ENCODE results near the gene TDRD9. TPM values are rescaled to one million over a fixed set of nuclear protein-coding genes. Genes with fewer than 3 reads are reported as not detected.

The TDRD9 gene
- polyA plus RNA-seq, 1 donor from 2014 or later = 15.9 TPM

DNA sequence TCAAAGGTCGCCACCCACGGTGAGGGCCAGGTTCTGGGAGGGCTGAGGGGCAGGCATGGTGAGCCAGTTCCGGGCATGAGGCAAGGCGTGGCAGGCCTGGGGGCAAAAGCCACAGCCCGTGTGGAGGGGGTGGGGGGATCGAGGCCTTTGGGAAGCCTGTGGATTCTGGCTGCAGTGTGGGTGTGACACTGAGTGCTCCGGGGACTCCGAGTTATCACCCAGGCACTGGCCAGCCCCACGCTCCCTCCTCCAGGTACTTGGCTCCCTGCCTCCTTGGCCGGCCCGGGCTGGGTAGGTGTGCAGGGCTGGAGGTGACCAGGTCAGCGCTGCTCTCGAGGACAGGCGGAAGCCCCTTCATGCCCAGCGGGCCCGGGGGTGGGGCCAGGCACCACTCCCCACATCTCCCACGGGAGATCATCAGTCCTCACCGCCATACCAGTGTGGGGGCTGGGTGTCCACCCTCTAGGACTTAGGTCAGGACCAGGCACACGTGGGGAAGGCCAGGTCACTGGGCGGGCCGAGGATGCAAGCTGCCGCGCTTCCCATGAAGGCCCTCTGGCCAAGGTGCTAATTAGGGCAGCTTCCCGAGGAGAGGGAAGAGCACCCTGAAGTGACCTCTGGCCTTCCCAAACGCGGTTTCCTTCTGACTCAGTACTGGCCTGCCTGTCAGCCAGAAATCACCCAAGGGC lies 34.1 kb upstream of the TDRD9 start:
- Histone ChIP-seq H3K4me3 (ENCODE audit: low read length) (no peak overlapping the region), H3K4me2 (ENCODE audit: low read length) (no peak overlapping the region), H3K9me2 (ENCODE audit: insufficient read depth, low read length) (no peaks in the 10 kb centered on the region), H3K79me2 (replicated peaks; ENCODE audit: insufficient read depth, low read length) (no peaks in the 10 kb centered on the region), H3K27ac (ENCODE audit: low read length) (no peak overlapping the region), H3K27me3 (ENCODE audit: insufficient read depth, low read depth, low read length) (no peaks in the 10 kb centered on the region), H2AFZ (ENCODE audit: low read depth, low read length) (no peak overlapping the region), H4K20me1 (ENCODE audit: insufficient read depth) (no peaks in the 10 kb centered on the region), H3K9ac (ENCODE audit: low read length) (no peak overlapping the region), H3K36me3 (ENCODE audit: insufficient read depth, low read length) (no peaks in the 10 kb centered on the region), H3F3A (ENCODE audit: insufficient read depth, low read length, poor library complexity, severe bottlenecking) (no peaks in the 10 kb centered on the region), H3K9me3 (ENCODE audit: low read length) (no peaks in the 10 kb centered on the region)
- TF ChIP-seq TAF1 (IDR thresholded peaks at IDR 0.05; ENCODE audit: low read depth) (no peak), MXI1 (conservative IDR thresholded peaks at IDR 0.05; ENCODE audit: poor library complexity, severe bottlenecking) (no peak), RAD21 (conservative IDR thresholded peaks at IDR 0.05) (no peak), EZH2 (IDR thresholded peaks at IDR 0.05; ENCODE audit: borderline replicate concordance, insufficient read depth, low read length, poor library complexity, severe bottlenecking) (no peak), EP300 (conservative IDR thresholded peaks at IDR 0.05; ENCODE audit: poor library complexity, severe bottlenecking) (no peak), POLR2AphosphoS5 (IDR thresholded peaks at IDR 0.05) (no peak), SMC3 (conservative IDR thresholded peaks at IDR 0.05; ENCODE audit: poor library complexity) (no peak)
- TF ChIP-seq, protein P1, sequence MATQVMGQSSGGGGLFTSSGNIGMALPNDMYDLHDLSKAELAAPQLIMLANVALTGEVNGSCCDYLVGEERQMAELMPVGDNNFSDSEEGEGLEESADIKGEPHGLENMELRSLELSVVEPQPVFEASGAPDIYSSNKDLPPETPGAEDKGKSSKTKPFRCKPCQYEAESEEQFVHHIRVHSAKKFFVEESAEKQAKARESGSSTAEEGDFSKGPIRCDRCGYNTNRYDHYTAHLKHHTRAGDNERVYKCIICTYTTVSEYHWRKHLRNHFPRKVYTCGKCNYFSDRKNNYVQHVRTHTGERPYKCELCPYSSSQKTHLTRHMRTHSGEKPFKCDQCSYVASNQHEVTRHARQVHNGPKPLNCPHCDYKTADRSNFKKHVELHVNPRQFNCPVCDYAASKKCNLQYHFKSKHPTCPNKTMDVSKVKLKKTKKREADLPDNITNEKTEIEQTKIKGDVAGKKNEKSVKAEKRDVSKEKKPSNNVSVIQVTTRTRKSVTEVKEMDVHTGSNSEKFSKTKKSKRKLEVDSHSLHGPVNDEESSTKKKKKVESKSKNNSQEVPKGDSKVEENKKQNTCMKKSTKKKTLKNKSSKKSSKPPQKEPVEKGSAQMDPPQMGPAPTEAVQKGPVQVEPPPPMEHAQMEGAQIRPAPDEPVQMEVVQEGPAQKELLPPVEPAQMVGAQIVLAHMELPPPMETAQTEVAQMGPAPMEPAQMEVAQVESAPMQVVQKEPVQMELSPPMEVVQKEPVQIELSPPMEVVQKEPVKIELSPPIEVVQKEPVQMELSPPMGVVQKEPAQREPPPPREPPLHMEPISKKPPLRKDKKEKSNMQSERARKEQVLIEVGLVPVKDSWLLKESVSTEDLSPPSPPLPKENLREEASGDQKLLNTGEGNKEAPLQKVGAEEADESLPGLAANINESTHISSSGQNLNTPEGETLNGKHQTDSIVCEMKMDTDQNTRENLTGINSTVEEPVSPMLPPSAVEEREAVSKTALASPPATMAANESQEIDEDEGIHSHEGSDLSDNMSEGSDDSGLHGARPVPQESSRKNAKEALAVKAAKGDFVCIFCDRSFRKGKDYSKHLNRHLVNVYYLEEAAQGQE (IDR thresholded peaks at IDR 0.05; ENCODE audit: borderline replicate concordance) = no peak
- TF ChIP-seq, protein P2, sequence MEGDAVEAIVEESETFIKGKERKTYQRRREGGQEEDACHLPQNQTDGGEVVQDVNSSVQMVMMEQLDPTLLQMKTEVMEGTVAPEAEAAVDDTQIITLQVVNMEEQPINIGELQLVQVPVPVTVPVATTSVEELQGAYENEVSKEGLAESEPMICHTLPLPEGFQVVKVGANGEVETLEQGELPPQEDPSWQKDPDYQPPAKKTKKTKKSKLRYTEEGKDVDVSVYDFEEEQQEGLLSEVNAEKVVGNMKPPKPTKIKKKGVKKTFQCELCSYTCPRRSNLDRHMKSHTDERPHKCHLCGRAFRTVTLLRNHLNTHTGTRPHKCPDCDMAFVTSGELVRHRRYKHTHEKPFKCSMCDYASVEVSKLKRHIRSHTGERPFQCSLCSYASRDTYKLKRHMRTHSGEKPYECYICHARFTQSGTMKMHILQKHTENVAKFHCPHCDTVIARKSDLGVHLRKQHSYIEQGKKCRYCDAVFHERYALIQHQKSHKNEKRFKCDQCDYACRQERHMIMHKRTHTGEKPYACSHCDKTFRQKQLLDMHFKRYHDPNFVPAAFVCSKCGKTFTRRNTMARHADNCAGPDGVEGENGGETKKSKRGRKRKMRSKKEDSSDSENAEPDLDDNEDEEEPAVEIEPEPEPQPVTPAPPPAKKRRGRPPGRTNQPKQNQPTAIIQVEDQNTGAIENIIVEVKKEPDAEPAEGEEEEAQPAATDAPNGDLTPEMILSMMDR (IDR thresholded peaks at IDR 0.05; ENCODE audit: poor library complexity, severe bottlenecking) = no peak

DNA sequence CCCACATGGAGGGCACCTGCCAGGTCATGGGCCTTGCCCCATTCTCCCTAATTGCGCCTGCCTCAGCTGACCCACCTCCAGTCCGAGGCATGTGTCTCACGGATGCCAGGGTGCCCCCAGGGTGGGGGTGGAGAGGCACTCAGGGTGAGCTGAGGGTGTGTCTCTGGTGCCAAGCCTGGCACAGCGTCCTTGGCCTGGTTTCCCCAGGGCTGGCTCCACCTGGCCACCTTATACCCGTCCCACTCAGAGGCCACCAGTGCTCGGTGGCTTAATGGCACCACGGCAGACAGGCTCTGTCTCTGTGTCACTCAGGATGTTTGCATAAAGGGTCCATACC lies 33.6 kb upstream of the TDRD9 start:
- H3K36me3 ChIP-seq (ENCODE audit: insufficient read depth, low read length) = no peaks in the 10 kb centered on the region
- no peak overlapping the region for H2AFZ ChIP-seq (ENCODE audit: low read depth, low read length)
- no peak for TF ChIP-seq POLR2AphosphoS5 (IDR thresholded peaks at IDR 0.05)
- TF ChIP-seq EP300 (conservative IDR thresholded peaks at IDR 0.05; ENCODE audit: poor library complexity, severe bottlenecking) = no peak
- no peak for TF ChIP-seq TAF1 (IDR thresholded peaks at IDR 0.05; ENCODE audit: low read depth)
- no peak for TF ChIP-seq MXI1 (conservative IDR thresholded peaks at IDR 0.05; ENCODE audit: poor library complexity, severe bottlenecking)
- TF ChIP-seq, protein P2 (IDR thresholded peaks at IDR 0.05; ENCODE audit: poor library complexity, severe bottlenecking) = no peak
- TF ChIP-seq, protein P1 (IDR thresholded peaks at IDR 0.05; ENCODE audit: borderline replicate concordance) = no peak
- TF ChIP-seq RAD21 (conservative IDR thresholded peaks at IDR 0.05) = no peak
- no peak for TF ChIP-seq EZH2 (IDR thresholded peaks at IDR 0.05; ENCODE audit: borderline replicate concordance, insufficient read depth, low read length, poor library complexity, severe bottlenecking)
- TF ChIP-seq SMC3 (conservative IDR thresholded peaks at IDR 0.05; ENCODE audit: poor library complexity) = no peak
- H3K9ac ChIP-seq (ENCODE audit: low read length) = no peak overlapping the region
- H3K79me2 ChIP-seq (replicated peaks; ENCODE audit: insufficient read depth, low read length) = no peaks in the 10 kb centered on the region
- no peaks in the 10 kb centered on the region for H3K9me3 ChIP-seq (ENCODE audit: low read length)
- H3K4me2 ChIP-seq (ENCODE audit: low read length) = no peak overlapping the region
- no peaks in the 10 kb centered on the region for H3K27me3 ChIP-seq (ENCODE audit: insufficient read depth, low read depth, low read length)
- no peaks in the 10 kb centered on the region for H3K9me2 ChIP-seq (ENCODE audit: insufficient read depth, low read length)
- H3F3A ChIP-seq (ENCODE audit: insufficient read depth, low read length, poor library complexity, severe bottlenecking) = no peaks in the 10 kb centered on the region
- no peak overlapping the region for H3K4me3 ChIP-seq (ENCODE audit: low read length)
- H4K20me1 ChIP-seq (ENCODE audit: insufficient read depth) = no peaks in the 10 kb centered on the region
- H3K27ac ChIP-seq (ENCODE audit: low read length) = no peak overlapping the region

All from neural cell (in vitro differentiated cells).